ENCODE results near the gene MACROD2. TPM values are rescaled to one million over a fixed set of nuclear protein-coding genes. Genes with fewer than 3 reads are reported as not detected.

The MACROD2 gene
- total RNA-seq, 1 donor from 2014 or later = 2.4 TPM

GRCh38 chr20:14619411-14619810, 624.1 kb downstream of the MACROD2 start:
- no peak overlapping the region for H3K9ac ChIP-seq (ENCODE audit: low read length)
- no peak overlapping the region for H3K27ac Mint-ChIP-seq (ENCODE audit: unreplicated experiment)
- no peaks in the 10 kb centered on the region for H3K36me3 Mint-ChIP-seq (ENCODE audit: low read depth, unreplicated experiment)
- H3K36me3 ChIP-seq (ENCODE audit: insufficient read depth, low read length) = no peaks in the 10 kb centered on the region
- no peak overlapping the region for H3K4me2 ChIP-seq (ENCODE audit: low read length)
- peaks cover 2% of the 10 kb centered on the region for H3K9me3 Mint-ChIP-seq (ENCODE audit: unreplicated experiment)
- no peaks in the 10 kb centered on the region for H4K20me1 ChIP-seq (ENCODE audit: insufficient read depth, low read length)
- H3K4me1 ChIP-seq (ENCODE audit: insufficient read depth, low read length) = no peaks in the 10 kb centered on the region
- no peak overlapping the region for H3K4me3 ChIP-seq (ENCODE audit: insufficient read depth, low read depth, low read length)
- DNase-seq (ENCODE audit: low read depth) (no peak), FAIRE-seq (no peak)
- no peaks in the 10 kb centered on the region for H3K9me3 ChIP-seq (ENCODE audit: insufficient read depth, low read depth, low read length)
- no peaks in the 10 kb centered on the region for H3K27me3 ChIP-seq (ENCODE audit: insufficient read depth, low read length)
- H3K27me3 Mint-ChIP-seq (ENCODE audit: low read depth, unreplicated experiment) = no peaks in the 10 kb centered on the region
- TF ChIP-seq, protein P1, sequence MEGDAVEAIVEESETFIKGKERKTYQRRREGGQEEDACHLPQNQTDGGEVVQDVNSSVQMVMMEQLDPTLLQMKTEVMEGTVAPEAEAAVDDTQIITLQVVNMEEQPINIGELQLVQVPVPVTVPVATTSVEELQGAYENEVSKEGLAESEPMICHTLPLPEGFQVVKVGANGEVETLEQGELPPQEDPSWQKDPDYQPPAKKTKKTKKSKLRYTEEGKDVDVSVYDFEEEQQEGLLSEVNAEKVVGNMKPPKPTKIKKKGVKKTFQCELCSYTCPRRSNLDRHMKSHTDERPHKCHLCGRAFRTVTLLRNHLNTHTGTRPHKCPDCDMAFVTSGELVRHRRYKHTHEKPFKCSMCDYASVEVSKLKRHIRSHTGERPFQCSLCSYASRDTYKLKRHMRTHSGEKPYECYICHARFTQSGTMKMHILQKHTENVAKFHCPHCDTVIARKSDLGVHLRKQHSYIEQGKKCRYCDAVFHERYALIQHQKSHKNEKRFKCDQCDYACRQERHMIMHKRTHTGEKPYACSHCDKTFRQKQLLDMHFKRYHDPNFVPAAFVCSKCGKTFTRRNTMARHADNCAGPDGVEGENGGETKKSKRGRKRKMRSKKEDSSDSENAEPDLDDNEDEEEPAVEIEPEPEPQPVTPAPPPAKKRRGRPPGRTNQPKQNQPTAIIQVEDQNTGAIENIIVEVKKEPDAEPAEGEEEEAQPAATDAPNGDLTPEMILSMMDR (IDR thresholded peaks at IDR 0.05; ENCODE audit: insufficient read depth, low read depth, low read length) = no peak
- TF ChIP-seq EZH2 (IDR thresholded peaks at IDR 0.05; ENCODE audit: insufficient read depth, low read length) = no peak
- H3K4me1 Mint-ChIP-seq (ENCODE audit: low read depth, unreplicated experiment) = peaks cover 10% of the 10 kb centered on the region
- no peak overlapping the region for H3K27ac ChIP-seq (ENCODE audit: low read depth, low read length)
- no peak overlapping the region for H3K4me3 Mint-ChIP-seq (ENCODE audit: unreplicated experiment)
- no peaks in the 10 kb centered on the region for H3K79me2 ChIP-seq (ENCODE audit: insufficient read depth, low read length)
- no peak overlapping the region for H2AFZ ChIP-seq (ENCODE audit: low read depth, low read length)

DNA sequence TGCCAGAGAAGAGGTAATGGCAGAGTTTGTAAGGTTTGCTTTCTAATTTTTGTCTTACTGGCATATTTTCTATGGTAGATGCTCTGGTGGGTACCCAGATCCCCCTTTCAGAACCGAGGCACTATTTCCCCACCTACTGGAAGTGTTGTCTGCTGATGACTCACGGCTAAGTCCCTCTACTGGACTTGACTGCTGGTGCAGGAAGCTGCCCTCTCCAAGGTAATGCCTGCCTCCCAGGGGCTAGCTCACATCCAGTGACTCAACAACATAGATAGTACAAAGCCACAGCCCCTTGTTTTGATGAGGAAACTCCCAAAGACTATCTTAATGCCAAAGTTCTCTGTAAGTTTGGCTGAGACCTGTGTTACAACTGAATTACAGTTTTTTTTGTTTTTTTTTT, 627.5 kb downstream of the MACROD2 start:
- Histone ChIP-seq H3K4me3 (ENCODE audit: insufficient read depth, low read depth, low read length) (no peak overlapping the region), H2AFZ (ENCODE audit: low read depth, low read length) (no peak overlapping the region), H3K27me3 (ENCODE audit: insufficient read depth, low read length) (no peaks in the 10 kb centered on the region), H3K4me2 (ENCODE audit: low read length) (no peak overlapping the region), H3K9ac (ENCODE audit: low read length) (no peak overlapping the region), H4K20me1 (ENCODE audit: insufficient read depth, low read length) (no peaks in the 10 kb centered on the region), H3K36me3 (ENCODE audit: insufficient read depth, low read length) (no peaks in the 10 kb centered on the region), H3K79me2 (ENCODE audit: insufficient read depth, low read length) (no peaks in the 10 kb centered on the region), H3K27ac (ENCODE audit: low read depth, low read length) (no peak overlapping the region), H3K4me1 (ENCODE audit: insufficient read depth, low read length) (no peaks in the 10 kb centered on the region), H3K9me3 (ENCODE audit: insufficient read depth, low read depth, low read length) (no peaks in the 10 kb centered on the region)
- Mint-ChIP-seq H3K36me3 (ENCODE audit: low read depth, unreplicated experiment) (no peaks in the 10 kb centered on the region), H3K4me1 (ENCODE audit: low read depth, unreplicated experiment) (peaks cover 5% of the 10 kb centered on the region), H3K4me3 (ENCODE audit: unreplicated experiment) (no peak overlapping the region), H3K9me3 (ENCODE audit: unreplicated experiment) (no peaks in the 10 kb centered on the region), H3K27me3 (ENCODE audit: low read depth, unreplicated experiment) (no peaks in the 10 kb centered on the region), H3K27ac (ENCODE audit: unreplicated experiment) (peak overlapping the region; percentile 42)
- no peak for FAIRE-seq
- peak; percentile 16 for DNase-seq (ENCODE audit: low read depth)
- TF ChIP-seq EZH2 (IDR thresholded peaks at IDR 0.05; ENCODE audit: insufficient read depth, low read length) = no peak
- TF ChIP-seq, protein P1 (IDR thresholded peaks at IDR 0.05; ENCODE audit: insufficient read depth, low read depth, low read length) = no peak

GRCh38 chr20:14631011-14631410, 635.7 kb downstream of the MACROD2 start:
- no peak overlapping the region for H2AFZ ChIP-seq (ENCODE audit: low read depth, low read length)
- peaks cover 2% of the 10 kb centered on the region for H3K9me3 Mint-ChIP-seq (ENCODE audit: unreplicated experiment)
- no peak overlapping the region for H3K27ac ChIP-seq (ENCODE audit: low read depth, low read length)
- H3K27ac Mint-ChIP-seq (ENCODE audit: unreplicated experiment) = no peak overlapping the region
- no peaks in the 10 kb centered on the region for H3K27me3 Mint-ChIP-seq (ENCODE audit: low read depth, unreplicated experiment)
- no peak overlapping the region for H3K4me3 Mint-ChIP-seq (ENCODE audit: unreplicated experiment)
- no peaks in the 10 kb centered on the region for H3K27me3 ChIP-seq (ENCODE audit: insufficient read depth, low read length)
- no peaks in the 10 kb centered on the region for H3K9me3 ChIP-seq (ENCODE audit: insufficient read depth, low read depth, low read length)
- TF ChIP-seq, protein P1 (IDR thresholded peaks at IDR 0.05; ENCODE audit: insufficient read depth, low read depth, low read length) = no peak
- TF ChIP-seq EZH2 (IDR thresholded peaks at IDR 0.05; ENCODE audit: insufficient read depth, low read length) = no peak
- H3K4me1 Mint-ChIP-seq (ENCODE audit: low read depth, unreplicated experiment) = no peaks in the 10 kb centered on the region
- H3K4me1 ChIP-seq (ENCODE audit: insufficient read depth, low read length) = no peaks in the 10 kb centered on the region
- DNase-seq (ENCODE audit: low read depth) (no peak), FAIRE-seq (no peak)
- H4K20me1 ChIP-seq (ENCODE audit: insufficient read depth, low read length) = no peaks in the 10 kb centered on the region
- no peak overlapping the region for H3K4me3 ChIP-seq (ENCODE audit: insufficient read depth, low read depth, low read length)
- no peaks in the 10 kb centered on the region for H3K36me3 Mint-ChIP-seq (ENCODE audit: low read depth, unreplicated experiment)
- H3K4me2 ChIP-seq (ENCODE audit: low read length) = no peak overlapping the region
- no peaks in the 10 kb centered on the region for H3K79me2 ChIP-seq (ENCODE audit: insufficient read depth, low read length)
- H3K36me3 ChIP-seq (ENCODE audit: insufficient read depth, low read length) = no peaks in the 10 kb centered on the region
- H3K9ac ChIP-seq (ENCODE audit: low read length) = no peak overlapping the region
